Measurements from ENCODE around the gene LRRFIP1. TPM values are rescaled to one million over a fixed set of nuclear protein-coding genes. Genes with fewer than 3 reads are reported as not detected.
A peak's percentile ranks its signal among the peaks of the same experiment; 100 is the strongest.
"Not testable (repeated sequence)": the region's sequence is repeated elsewhere in the genome, so short reads cannot be mapped to it uniquely, and the experiment has no call there.

LRRFIP1 gene
- total RNA-seq, 1 donor from 2014 or later: 115 TPM

DNA sequence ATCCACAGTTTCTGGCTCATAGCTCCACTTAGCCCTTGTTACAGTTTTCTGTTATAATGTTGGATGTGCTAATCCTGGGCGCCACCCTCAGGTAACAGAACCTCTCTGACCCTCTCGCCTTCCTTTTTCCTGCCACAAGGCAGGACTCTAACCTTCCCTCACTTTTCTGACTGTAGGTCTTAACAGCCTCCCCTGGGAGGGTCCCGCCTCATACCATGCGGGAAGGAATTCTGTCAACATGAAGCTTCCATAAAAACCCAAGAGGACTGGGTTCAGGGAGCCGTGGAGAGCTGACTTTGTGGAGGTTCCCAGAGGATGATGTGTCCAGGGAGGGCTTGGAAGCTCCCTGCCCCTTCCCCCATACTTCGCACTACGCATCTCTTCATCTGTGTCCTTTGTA lies 25.0 kb upstream of the LRRFIP1 start:
- Histone ChIP-seq H3K36me3 (ENCODE audit: control insufficient read depth, insufficient read depth, low read length) (no peaks in the 10 kb centered on the region), H3K4me3 (ENCODE audit: low read depth, low read length) (no peak overlapping the region), H3K27me3 (ENCODE audit: control insufficient read depth, insufficient read depth, low read length) (no peaks in the 10 kb centered on the region)
- TF ChIP-seq, protein P1, sequence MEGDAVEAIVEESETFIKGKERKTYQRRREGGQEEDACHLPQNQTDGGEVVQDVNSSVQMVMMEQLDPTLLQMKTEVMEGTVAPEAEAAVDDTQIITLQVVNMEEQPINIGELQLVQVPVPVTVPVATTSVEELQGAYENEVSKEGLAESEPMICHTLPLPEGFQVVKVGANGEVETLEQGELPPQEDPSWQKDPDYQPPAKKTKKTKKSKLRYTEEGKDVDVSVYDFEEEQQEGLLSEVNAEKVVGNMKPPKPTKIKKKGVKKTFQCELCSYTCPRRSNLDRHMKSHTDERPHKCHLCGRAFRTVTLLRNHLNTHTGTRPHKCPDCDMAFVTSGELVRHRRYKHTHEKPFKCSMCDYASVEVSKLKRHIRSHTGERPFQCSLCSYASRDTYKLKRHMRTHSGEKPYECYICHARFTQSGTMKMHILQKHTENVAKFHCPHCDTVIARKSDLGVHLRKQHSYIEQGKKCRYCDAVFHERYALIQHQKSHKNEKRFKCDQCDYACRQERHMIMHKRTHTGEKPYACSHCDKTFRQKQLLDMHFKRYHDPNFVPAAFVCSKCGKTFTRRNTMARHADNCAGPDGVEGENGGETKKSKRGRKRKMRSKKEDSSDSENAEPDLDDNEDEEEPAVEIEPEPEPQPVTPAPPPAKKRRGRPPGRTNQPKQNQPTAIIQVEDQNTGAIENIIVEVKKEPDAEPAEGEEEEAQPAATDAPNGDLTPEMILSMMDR (IDR thresholded peaks at IDR 0.05; ENCODE audit: insufficient read depth, low read length, severe bottlenecking): no peak
- no peak for FAIRE-seq
- DNase-seq (ENCODE audit: low read depth): no peak

DNA sequence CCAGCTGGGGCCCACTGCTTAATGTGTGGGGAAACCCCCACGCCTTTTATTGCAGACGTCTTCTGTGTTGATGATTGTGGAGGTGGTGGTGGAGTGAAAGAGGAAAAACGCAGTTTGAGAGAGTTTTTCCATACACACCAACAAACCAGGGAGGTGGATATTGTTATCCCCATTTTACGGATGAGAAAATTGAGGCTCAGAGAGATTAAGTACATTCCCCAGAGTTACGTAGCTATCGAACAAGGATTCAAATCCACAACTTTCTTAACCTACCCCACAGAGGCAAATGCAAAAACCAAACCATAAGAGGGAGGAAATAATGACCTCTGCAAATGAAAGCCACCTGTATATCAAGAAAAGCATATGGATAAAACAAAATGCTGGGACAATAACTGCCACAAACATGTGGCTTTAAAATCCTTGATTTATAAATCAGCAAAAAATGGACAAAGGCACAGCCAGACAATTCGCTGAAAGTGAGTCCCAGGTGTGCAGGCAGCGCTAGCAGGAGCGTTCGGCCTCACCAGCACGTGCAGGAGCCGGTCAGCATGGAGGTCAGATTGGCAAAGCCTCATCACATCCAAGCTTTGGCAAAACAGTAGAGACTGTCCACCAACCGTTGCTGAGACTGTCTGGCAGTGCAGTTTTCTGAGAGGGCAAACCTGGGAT lies 24.2 kb upstream of the LRRFIP1 start:
- TF ChIP-seq, protein P1 (IDR thresholded peaks at IDR 0.05; ENCODE audit: insufficient read depth, low read length, severe bottlenecking): no peak
- Histone ChIP-seq H3K4me3 (ENCODE audit: low read depth, low read length) (no peak overlapping the region), H3K27me3 (ENCODE audit: control insufficient read depth, insufficient read depth, low read length) (no peaks in the 10 kb centered on the region), H3K36me3 (ENCODE audit: control insufficient read depth, insufficient read depth, low read length) (no peaks in the 10 kb centered on the region)
- DNase-seq (ENCODE audit: low read depth): no peak
- no peak for FAIRE-seq

DNA sequence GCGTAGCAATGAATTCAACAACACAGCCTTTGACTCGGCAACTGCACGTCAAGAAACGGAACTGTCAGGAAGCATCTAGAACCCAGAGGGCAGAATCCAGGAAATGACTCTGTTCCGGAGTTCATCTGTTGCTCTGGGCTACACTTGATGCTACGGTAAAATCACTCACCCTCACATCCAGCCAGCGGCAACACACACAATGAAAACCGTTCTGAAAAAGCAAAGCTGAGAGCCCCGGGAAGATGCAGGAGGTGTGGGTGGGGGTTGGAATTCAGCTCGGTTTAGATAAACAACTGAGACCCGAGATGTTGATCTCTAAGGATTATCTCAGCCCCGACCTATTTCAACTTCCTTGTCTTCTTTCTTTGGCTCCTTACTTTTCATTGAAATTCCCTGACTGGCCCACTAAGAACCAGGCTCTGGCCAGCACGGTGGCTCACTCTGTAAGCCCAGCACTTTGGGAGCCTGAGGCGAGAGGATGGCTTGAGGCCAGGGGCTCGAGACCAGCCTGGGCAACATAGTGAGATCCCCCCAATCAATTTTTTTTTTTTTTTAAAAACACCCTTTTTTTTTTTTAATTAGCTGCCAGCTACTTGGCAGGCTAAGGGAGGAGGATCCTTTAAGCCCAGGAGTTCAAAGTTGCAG lies 23.5 kb upstream of the LRRFIP1 start:
- Histone ChIP-seq H3K4me3 (ENCODE audit: low read depth, low read length) (no peak overlapping the region), H3K36me3 (ENCODE audit: control insufficient read depth, insufficient read depth, low read length) (no peaks in the 10 kb centered on the region), H3K27me3 (ENCODE audit: control insufficient read depth, insufficient read depth, low read length) (no peaks in the 10 kb centered on the region)
- peak; percentile 29 for DNase-seq (ENCODE audit: low read depth)
- FAIRE-seq: no peak
- TF ChIP-seq, protein P1 (IDR thresholded peaks at IDR 0.05; ENCODE audit: insufficient read depth, low read length, severe bottlenecking): no peak

DNA sequence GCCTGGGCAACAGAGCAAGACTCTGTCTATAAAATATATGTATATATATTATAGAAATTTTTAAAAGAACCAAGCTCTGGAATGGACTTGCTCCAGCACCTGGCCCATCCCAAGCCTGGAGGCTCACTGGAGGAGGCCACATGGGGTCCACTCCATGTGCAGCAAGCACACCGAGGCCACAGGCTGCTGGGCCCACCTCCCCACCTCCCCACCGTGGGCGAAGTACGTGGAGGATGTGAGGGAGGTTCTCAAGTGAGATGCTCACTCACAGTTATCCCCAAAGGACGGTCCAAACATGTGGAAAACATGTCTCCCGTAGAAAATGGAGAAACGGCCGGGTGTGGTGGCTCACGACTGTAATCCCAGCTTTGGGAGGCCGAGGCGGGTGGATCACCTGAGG lies 23.0 kb upstream of the LRRFIP1 start:
- TF ChIP-seq, protein P1 (IDR thresholded peaks at IDR 0.05; ENCODE audit: insufficient read depth, low read length, severe bottlenecking): no peak
- FAIRE-seq (no peak), DNase-seq (ENCODE audit: low read depth) (no peak)
- no peaks in the 10 kb centered on the region for H3K27me3 ChIP-seq (ENCODE audit: control insufficient read depth, insufficient read depth, low read length)
- H3K36me3 ChIP-seq (ENCODE audit: control insufficient read depth, insufficient read depth, low read length): no peaks in the 10 kb centered on the region
- H3K4me3 ChIP-seq (ENCODE audit: low read depth, low read length): no peak overlapping the region

DNA sequence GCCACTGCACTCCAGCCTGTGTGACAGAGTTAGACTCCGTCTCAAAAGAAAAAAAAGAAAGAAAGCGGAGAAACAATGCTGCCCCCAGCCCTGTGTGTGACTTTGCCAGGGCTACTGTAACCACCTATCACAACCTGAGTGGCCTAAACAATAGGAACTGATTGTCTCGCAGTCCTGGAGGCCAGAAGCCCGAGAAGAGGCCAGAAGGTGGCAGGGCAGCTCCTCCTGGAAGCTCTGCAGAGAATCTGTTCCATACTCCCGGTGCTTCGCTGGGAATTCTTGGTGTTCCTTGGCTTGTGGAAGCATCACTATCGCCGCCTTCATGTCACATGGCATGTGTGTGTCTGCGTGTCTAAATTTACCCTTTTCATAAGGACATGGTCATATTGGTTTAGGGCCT lies 22.4 kb upstream of the LRRFIP1 start:
- FAIRE-seq (no peak), DNase-seq (ENCODE audit: low read depth) (no peak)
- TF ChIP-seq, protein P1 (IDR thresholded peaks at IDR 0.05; ENCODE audit: insufficient read depth, low read length, severe bottlenecking): peak; percentile 17
- H3K27me3 ChIP-seq (ENCODE audit: control insufficient read depth, insufficient read depth, low read length): no peaks in the 10 kb centered on the region
- no peak overlapping the region for H3K4me3 ChIP-seq (ENCODE audit: low read depth, low read length)
- no peaks in the 10 kb centered on the region for H3K36me3 ChIP-seq (ENCODE audit: control insufficient read depth, insufficient read depth, low read length)

DNA sequence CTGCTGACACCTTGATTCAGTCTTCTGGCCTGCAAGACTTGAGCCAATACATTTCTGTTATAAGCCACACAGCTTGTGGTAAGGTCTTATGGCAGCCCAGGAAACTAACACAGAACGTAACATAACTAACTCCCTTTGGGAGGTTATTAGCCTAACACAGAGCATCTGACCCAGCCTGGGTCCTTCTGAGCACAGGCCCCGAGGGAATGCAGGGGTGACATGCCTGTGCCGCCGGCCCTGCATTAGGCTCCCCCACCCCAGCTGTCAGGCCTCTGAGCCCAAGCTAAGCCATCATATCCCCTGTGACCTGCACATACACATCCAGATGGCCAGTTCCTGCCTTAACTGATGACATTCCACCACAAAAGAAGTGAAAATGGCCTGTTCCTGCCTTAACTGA lies 20.9 kb upstream of the LRRFIP1 start:
- H3K27me3 ChIP-seq (ENCODE audit: control insufficient read depth, insufficient read depth, low read length); H3K36me3 ChIP-seq (ENCODE audit: control insufficient read depth, insufficient read depth, low read length); FAIRE-seq; DNase-seq (ENCODE audit: low read depth); H3K4me3 ChIP-seq (ENCODE audit: low read depth, low read length): not testable (repeated sequence)

Measured in bronchial epithelial cell (primary cell).